H9 (cell line): ENCODE results near the gene WNT2. TPM values are rescaled to one million over a fixed set of nuclear protein-coding genes. Genes with fewer than 3 reads are reported as not detected.

Experiments
- DNase-seq: peaks from one replicate; pipeline ENCODE4 v3.0.0-alpha.2; 2017
- H2AFZ ChIP-seq: one replicate; pipeline ENCODE4 v1.6.1; 2013; ENCODE audit warnings: mild to moderate bottlenecking, low read length, control low read depth, moderate library complexity
- H2AK5ac ChIP-seq: 2 replicates; pipeline ENCODE4 v1.6.1; 2013; ENCODE audit warnings: low read length, control low read depth, mixed read lengths; ENCODE audit not compliant: insufficient read length
- H2BK120ac ChIP-seq: one replicate; pipeline ENCODE4 v1.6.1; 2013; ENCODE audit warnings: low read depth, mild to moderate bottlenecking, low read length, control low read depth, inconsistent platforms; ENCODE audit not compliant: poor library complexity, severe bottlenecking
- H2BK12ac ChIP-seq: 2 replicates; pipeline ENCODE4 v1.6.1; 2013; ENCODE audit warnings: low read length, control low read depth, mixed read lengths, low read depth; ENCODE audit not compliant: insufficient read length
- H2BK15ac ChIP-seq: 2 replicates; pipeline ENCODE4 v1.6.1; 2013; ENCODE audit warnings: low read depth, low read length, control low read depth
- H2BK20ac ChIP-seq: one replicate; pipeline ENCODE4 v1.6.1; 2013; ENCODE audit warnings: low read depth, mild to moderate bottlenecking, low read length, control low read depth, inconsistent platforms; ENCODE audit not compliant: poor library complexity, severe bottlenecking
- H2BK5ac ChIP-seq: 2 replicates; pipeline ENCODE4 v1.6.1; 2013; ENCODE audit warnings: low read length, control low read depth, mixed read lengths; ENCODE audit not compliant: insufficient read length
- H3K14ac ChIP-seq: 2 replicates; pipeline ENCODE4 v1.6.1; 2013; ENCODE audit warnings: low read length, control low read depth; ENCODE audit not compliant: insufficient read depth
- H3K18ac ChIP-seq: 2 replicates; pipeline ENCODE4 v1.6.1; 2013; ENCODE audit warnings: low read depth, mild to moderate bottlenecking, mixed read lengths, low read length, control low read depth; ENCODE audit not compliant: insufficient read length
- H3K23ac ChIP-seq: 2 replicates; pipeline ENCODE4 v1.6.1; 2013; ENCODE audit warnings: low read length, control low read depth, mixed read lengths, low read depth; ENCODE audit not compliant: insufficient read length
- H3K23me2 ChIP-seq: 2 replicates; pipeline ENCODE4 v1.6.1; 2013; ENCODE audit warnings: low read depth, mild to moderate bottlenecking, mixed read lengths, low read length, control low read depth; ENCODE audit not compliant: insufficient read length, poor library complexity, severe bottlenecking
- H3K27ac ChIP-seq: 2 replicates; pipeline ENCODE4 v1.5.1; 2013; ENCODE audit warnings: low read length, control low read depth, mixed read lengths, low read depth; ENCODE audit not compliant: insufficient read length
- H3K27me3 ChIP-seq: 2 replicates; pipeline ENCODE4 v1.6.1; 2013; ENCODE audit warnings: low read length, control low read depth, inconsistent platforms; ENCODE audit not compliant: insufficient read depth
- H3K4ac ChIP-seq: 2 replicates; pipeline ENCODE4 v1.6.1; 2013; ENCODE audit warnings: low read depth, mild to moderate bottlenecking, control low read depth, inconsistent platforms, low read length, moderate library complexity
- H3K4me1 ChIP-seq: 2 replicates; pipeline ENCODE4 v1.6.1; 2013; ENCODE audit warnings: low read length, control low read depth, inconsistent platforms; ENCODE audit not compliant: insufficient read depth
- H3K4me2 ChIP-seq: 2 replicates; pipeline ENCODE4 v1.6.1; 2013; ENCODE audit warnings: low read length, control low read depth, mixed read lengths; ENCODE audit not compliant: insufficient read length, insufficient read depth
- H3K56ac ChIP-seq: 2 replicates; pipeline ENCODE4 v1.6.1; 2013; ENCODE audit warnings: low read depth, mild to moderate bottlenecking, mixed read lengths, low read length, control low read depth; ENCODE audit not compliant: insufficient read length
- H3K79me1 ChIP-seq: 2 replicates; pipeline ENCODE4 v1.6.1; 2013; ENCODE audit warnings: low read depth, mild to moderate bottlenecking, moderate library complexity, low read length, control low read depth, inconsistent platforms; ENCODE audit not compliant: insufficient read depth, poor library complexity, severe bottlenecking
- H3K79me2 ChIP-seq: 2 replicates; pipeline ENCODE4 v1.6.1; 2013; ENCODE audit warnings: low read length, control low read depth, inconsistent platforms; ENCODE audit not compliant: insufficient read depth
- H3K9ac ChIP-seq: 2 replicates; pipeline ENCODE4 v1.6.1; 2013; ENCODE audit warnings: low read length, control low read depth, mixed read lengths; ENCODE audit not compliant: insufficient read length; ENCODE audit errors: extremely low read depth
- H3K9me3 ChIP-seq: one replicate; pipeline ENCODE4 v1.6.1; 2013; ENCODE audit warnings: low read depth, low read length, inconsistent platforms; ENCODE audit not compliant: control insufficient read depth
- H3T11ph ChIP-seq: one replicate; pipeline ENCODE4 v1.6.1; 2013; ENCODE audit warnings: mild to moderate bottlenecking, low read length, control low read depth, inconsistent platforms
- H4K20me1 ChIP-seq: one replicate; pipeline ENCODE4 v1.6.1; 2013; ENCODE audit not compliant: control insufficient read depth, insufficient read length, insufficient read depth
- H4K5ac ChIP-seq: 2 replicates; pipeline ENCODE4 v1.6.1; 2013; ENCODE audit warnings: low read depth, mild to moderate bottlenecking, mixed read lengths, low read length, control low read depth; ENCODE audit not compliant: insufficient read length
- H4K8ac ChIP-seq: replicated peaks from 2 replicates; pipeline ENCODE4 v1.6.1; 2013; ENCODE audit warnings: low read length, control low read depth, mixed read lengths, low read depth; ENCODE audit not compliant: insufficient read length
- H4K91ac ChIP-seq: 2 replicates; pipeline ENCODE4 v1.6.1; 2013; ENCODE audit warnings: low read depth, mild to moderate bottlenecking, moderate library complexity, mixed read lengths, low read length, control low read depth; ENCODE audit not compliant: insufficient read length
- H3K27ac Mint-ChIP-seq, 3 experiments: 2 replicates in 2 of 3; 3 replicates in 1 of 3; pipeline ENCODE4 v1.8.0; 2020 to 2021; ENCODE audit warnings: mixed read lengths in 3 of 3, mild to moderate bottlenecking in 1 of 3, moderate library complexity in 1 of 3
- H3K27me3 Mint-ChIP-seq: 2 replicates; pipeline ENCODE4 v1.8.0; 2021; ENCODE audit warnings: low read depth, mild to moderate bottlenecking, moderate library complexity, mixed read lengths
- H3K36me3 Mint-ChIP-seq, 3 experiments: 2 replicates in 2 of 3; 3 replicates in 1 of 3; pipeline ENCODE4 v1.8.0; 2020 to 2021; ENCODE audit warnings: low read depth in 3 of 3, mixed read lengths in 3 of 3; ENCODE audit not compliant: insufficient read depth in 1 of 3
- H3K4me1 Mint-ChIP-seq, 2 experiments: 2 replicates each; pipeline ENCODE4 v1.8.0; 2020; ENCODE audit warnings: mixed read lengths in 2 of 2
- H3K4me3 Mint-ChIP-seq, 2 experiments: 2 replicates in 1 of 2; 3 replicates in 1 of 2; pipeline ENCODE4 v1.8.0; 2020 to 2021; ENCODE audit warnings: mild to moderate bottlenecking in 2 of 2, mixed read lengths in 2 of 2, moderate library complexity in 1 of 2
- H3K9me3 Mint-ChIP-seq, 2 experiments: 2 replicates in 1 of 2; 3 replicates in 1 of 2; pipeline ENCODE4 v1.8.0; 2020; ENCODE audit warnings: mild to moderate bottlenecking in 2 of 2, mixed read lengths in 2 of 2, moderate library complexity in 1 of 2
- WGBS: extraction: QIAGEN DNeasy Blood & Tissue Kit; methylation state at CpG from one replicate; pipeline ENCODE4 v1.1.7; 2013; ENCODE audit warnings: missing lambda C conversion rate, low lambda C conversion rate, mixed read lengths; ENCODE audit not compliant: insufficient read length; ENCODE audit errors: extremely low coverage; 5-methylcytosine and 5-hydroxymethylcytosine counted together
- total RNA-seq: library from RNA; stranded (reverse); gene quantifications from 2 replicates; pipeline ENCODE4 v1.2.1, GENCODE V29; 2021
- TF ChIP-seq, protein P1 (sequence below): fragments of 200-600 bp; sonication (generic); conservative IDR thresholded peaks from 3 replicates; pipeline ENCODE4 v1.8.0; 2021; ENCODE audit warnings: antibody characterized with exemption, mild to moderate bottlenecking

The WNT2 gene
- total RNA-seq, 1 experiment from 2014 or later: not detected

DNA sequence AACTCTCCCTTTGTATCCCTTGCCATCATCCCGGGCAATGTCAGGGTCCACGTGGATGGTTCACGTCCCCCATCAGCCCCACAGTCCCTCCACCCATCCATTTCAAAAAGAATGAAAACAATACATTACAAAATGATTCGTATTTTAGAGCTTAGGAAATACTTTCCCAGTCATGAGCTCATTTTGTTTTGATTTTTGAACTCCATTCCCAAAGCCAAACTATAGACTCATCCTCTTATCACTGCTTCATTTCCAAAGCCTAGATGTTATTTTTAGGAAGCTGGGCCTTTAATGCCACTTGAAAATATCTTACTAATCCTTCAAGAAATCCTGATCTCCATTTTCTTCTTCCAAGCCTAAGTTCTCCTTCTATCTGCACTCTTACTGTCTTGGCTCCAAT is 72.1 kb downstream of the WNT2 start:
- H3K4me1 Mint-ChIP-seq: no peaks in the 10 kb centered on the region
- H3K14ac ChIP-seq: no peak overlapping the region
- H3K18ac ChIP-seq: no peak overlapping the region
- H4K91ac ChIP-seq: no peak overlapping the region
- no peak overlapping the region for H3K27ac ChIP-seq
- H3T11ph ChIP-seq: no peak overlapping the region
- no peak overlapping the region for H3K4me3 Mint-ChIP-seq
- peaks cover 0 to 5% of the 10 kb centered on the region in 2 experiments; a peak in 2 of 5 replicates for H3K9me3 Mint-ChIP-seq
- H3K56ac ChIP-seq: no peak overlapping the region
- H3K79me2 ChIP-seq: 0 out of 2 replicates have a peak, but pooled peaks cover 2% of the 10 kb centered on the region
- H3K23ac ChIP-seq: no peak overlapping the region
- H3K79me1 ChIP-seq: no peaks in the 10 kb centered on the region
- no peak overlapping the region for H3K9ac ChIP-seq
- no peaks in the 10 kb centered on the region for H3K9me3 ChIP-seq
- TF ChIP-seq, protein P1, sequence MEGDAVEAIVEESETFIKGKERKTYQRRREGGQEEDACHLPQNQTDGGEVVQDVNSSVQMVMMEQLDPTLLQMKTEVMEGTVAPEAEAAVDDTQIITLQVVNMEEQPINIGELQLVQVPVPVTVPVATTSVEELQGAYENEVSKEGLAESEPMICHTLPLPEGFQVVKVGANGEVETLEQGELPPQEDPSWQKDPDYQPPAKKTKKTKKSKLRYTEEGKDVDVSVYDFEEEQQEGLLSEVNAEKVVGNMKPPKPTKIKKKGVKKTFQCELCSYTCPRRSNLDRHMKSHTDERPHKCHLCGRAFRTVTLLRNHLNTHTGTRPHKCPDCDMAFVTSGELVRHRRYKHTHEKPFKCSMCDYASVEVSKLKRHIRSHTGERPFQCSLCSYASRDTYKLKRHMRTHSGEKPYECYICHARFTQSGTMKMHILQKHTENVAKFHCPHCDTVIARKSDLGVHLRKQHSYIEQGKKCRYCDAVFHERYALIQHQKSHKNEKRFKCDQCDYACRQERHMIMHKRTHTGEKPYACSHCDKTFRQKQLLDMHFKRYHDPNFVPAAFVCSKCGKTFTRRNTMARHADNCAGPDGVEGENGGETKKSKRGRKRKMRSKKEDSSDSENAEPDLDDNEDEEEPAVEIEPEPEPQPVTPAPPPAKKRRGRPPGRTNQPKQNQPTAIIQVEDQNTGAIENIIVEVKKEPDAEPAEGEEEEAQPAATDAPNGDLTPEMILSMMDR: no peak
- H3K4ac ChIP-seq: no peak overlapping the region
- H3K4me1 ChIP-seq: no peaks in the 10 kb centered on the region; the same call in 1 of the 2 replicates
- no peak for DNase-seq
- H4K8ac ChIP-seq: no peak overlapping the region
- no CpG with 5 or more reads among the region's 4 CpGs for WGBS
- H4K5ac ChIP-seq: no peak overlapping the region
- H3K23me2 ChIP-seq: no peaks in the 10 kb centered on the region
- no peak overlapping the region for H3K27ac Mint-ChIP-seq
- H2BK120ac ChIP-seq: no peak overlapping the region
- H4K20me1 ChIP-seq: no peaks in the 10 kb centered on the region
- H2AFZ ChIP-seq: no peak overlapping the region
- no peak overlapping the region for H2BK15ac ChIP-seq
- no peak overlapping the region for H2BK20ac ChIP-seq
- no peak overlapping the region for H3K4me2 ChIP-seq
- no peak overlapping the region for H2BK5ac ChIP-seq
- H3K27me3 Mint-ChIP-seq: peaks cover 2% of the 10 kb centered on the region; the same call in 1 of the 2 replicates
- no peak overlapping the region for H2BK12ac ChIP-seq
- no peak overlapping the region for H2AK5ac ChIP-seq
- peaks cover 0 to 5% (median 0%) of the 10 kb centered on the region in 3 experiments; a peak in 2 of 7 replicates for H3K36me3 Mint-ChIP-seq
- H3K27me3 ChIP-seq: no peaks in the 10 kb centered on the region
